ENCODE measurements around the gene KIF13A.
"Not testable (repeated sequence)": the region's sequence is repeated elsewhere in the genome, so short reads cannot be mapped to it uniquely, and the experiment has no call there.

The KIF13A gene

GRCh38 chr6:17998003-17998402 lies 10.6 kb upstream of the KIF13A start:
- no peak for DNase-seq

- DNase-seq = no peak
Measured at GRCh38 chr6:17995414-17995813, 8.0 kb upstream of the KIF13A start.

- DNase-seq = no peak
Measured at GRCh38 chr6:17994019-17994418, 6.6 kb upstream of the KIF13A start.

- DNase-seq = no peak
Measured at GRCh38 chr6:17988422-17988944, 1.0 kb upstream of the KIF13A start.

- peak; percentile 82 for DNase-seq
Measured at GRCh38 chr6:17987697-17988421, 424 bp upstream of the KIF13A start.

- peak; percentile 64 for DNase-seq
Measured at GRCh38 chr6:17986656-17987446, 584 bp downstream of the KIF13A start.

GRCh38 chr6:17985934-17986655 lies 1.3 kb downstream of the KIF13A start:
- no peak for DNase-seq

- DNase-seq = no peak
Measured at GRCh38 chr6:17984812-17985670, 2.4 kb downstream of the KIF13A start.

GRCh38 chr6:17984399-17984798 lies 3.0 kb downstream of the KIF13A start:
- no peak for DNase-seq

- no peak for DNase-seq
Measured at GRCh38 chr6:17983730-17984129, 3.7 kb downstream of the KIF13A start.

GRCh38 chr6:17980329-17980728 lies 7.1 kb downstream of the KIF13A start:
- DNase-seq = no peak

GRCh38 chr6:17979479-17979878 lies 8.0 kb downstream of the KIF13A start:
- no peak for DNase-seq

- not testable (repeated sequence) for DNase-seq
Measured at GRCh38 chr6:17976258-17976657, 11.2 kb downstream of the KIF13A start.

- DNase-seq = no peak
Measured at GRCh38 chr6:17974570-17975368, 12.7 kb downstream of the KIF13A start.

- DNase-seq = no peak
Measured at GRCh38 chr6:17972978-17973622, 14.3 kb downstream of the KIF13A start.

- DNase-seq = no peak
Measured at GRCh38 chr6:17972074-17972952, 15.1 kb downstream of the KIF13A start.

- DNase-seq = no peak
Measured at GRCh38 chr6:17971128-17972073, 16.0 kb downstream of the KIF13A start.

- no peak for DNase-seq
Measured at GRCh38 chr6:17968876-17969275, 18.6 kb downstream of the KIF13A start.
